Kidney (tissue), 14 donors: Measurements from ENCODE around the gene GDF9. TPM values are rescaled to one million over a fixed set of nuclear protein-coding genes. Genes with fewer than 3 reads are reported as not detected.

ENCODE experiments used
- DNase-seq, 5 donors: peaks; one replicate each; pipeline ENCODE4 v3.0.0-alpha.2; 2013 to 2020
- FAIRE-seq: peaks from 2 replicates; lab custom pipeline; 2012; peaks lifted over from hg19 to GRCh38; lab: Jason Lieb, UNC
- H3K27ac ChIP-seq, 2 donors: one replicate each; pipeline ENCODE4 v1.7.0; 2013; ENCODE audit warnings: low read depth in 2 of 2, low read length in 2 of 2, inconsistent platforms in 1 of 2
- H3K27me3 ChIP-seq: one replicate; pipeline ENCODE4 v1.7.1; 2013; ENCODE audit warnings: low read length, inconsistent platforms; ENCODE audit not compliant: control insufficient read depth, insufficient read depth
- H3K36me3 ChIP-seq, 3 donors: one replicate each; pipeline versions ENCODE4 v1.7.0 to v1.7.1; 2013; ENCODE audit warnings: low read length in 3 of 3, control low read depth in 1 of 3, inconsistent platforms in 1 of 3; ENCODE audit not compliant: insufficient read depth in 3 of 3, control insufficient read depth in 2 of 3
- H3K4me1 ChIP-seq, 3 donors: one replicate each; pipeline versions ENCODE4 v1.7.0 to v1.7.1; 2013; ENCODE audit warnings: low read length in 3 of 3, inconsistent platforms in 1 of 3, low read depth in 1 of 3; ENCODE audit not compliant: control insufficient read depth in 2 of 3, insufficient read depth in 2 of 3
- H3K4me3 ChIP-seq, 3 donors: one replicate each; pipeline versions ENCODE4 v1.7.0 to v1.8.1; 2013; ENCODE audit warnings: low read length in 3 of 3, control low read depth in 1 of 3, inconsistent platforms in 1 of 3
- H3K9ac ChIP-seq, 3 donors: one replicate each; pipeline versions ENCODE4 v1.7.0 to v1.7.1; 2013; ENCODE audit warnings: low read length in 3 of 3, control low read depth in 1 of 3, inconsistent platforms in 1 of 3
- H3K9me3 ChIP-seq, 3 donors: one replicate each; pipeline versions ENCODE4 v1.7.0 to v1.7.1; 2013; ENCODE audit warnings: low read length in 3 of 3, control low read depth in 1 of 3, inconsistent platforms in 1 of 3; ENCODE audit not compliant: control insufficient read depth in 2 of 3, insufficient read depth in 1 of 3
- CTCF ChIP-seq: IDR thresholded peaks from 3 replicates; pipeline ENCODE4 v1.5.1; 2012; ENCODE audit warnings: mild to moderate bottlenecking, moderate library complexity, borderline replicate concordance; ENCODE audit not compliant: insufficient read depth; ENCODE audit errors: extremely low read depth
- intact Hi-C: fragments of 100-400 bp; cut with DNase I; formaldehyde crosslinking; loops from one replicate; pipeline ENCODE4 v1.11.1; 2022
- polyA plus RNA-seq: library from polyadenylated mRNA; stranded (reverse); fragments of 350-450 nt; fragmentation: Illumina TruSeq; extraction: RNeasy Lipid Tissue Mini Kit (QIAGEN cat#74804); gene quantifications from one replicate; pipeline ENCODE4 v1.2.3, GENCODE V29; 2014; ENCODE audit warnings: low read depth, low replicate concordance; ENCODE audit not compliant: insufficient read depth
- total RNA-seq: library from RNA; stranded (reverse); fragmentation: NEBNext Ultra II Directional; extraction: Animal tissue kit (Norgen Biotek cat#: 25700); gene quantifications from one replicate; pipeline ENCODE4 v1.2.1, GENCODE V29; 2021
- donor health status: control.
- donor health status: control.
- donor health status: control.
- donor health status: control.
- donor health status: control.
- donor health status: DM: yes; HTN: yes; CAD: no.
- donor health status: Normal renal cell carcinoma (clear cell type).

The GDF9 gene
- total and polyA plus RNA-seq, 2 donors from 2014 or later: 0.88 TPM

GRCh38 chr5:132814503-132815294 is 51.6 kb downstream of the GDF9 start:
- intact Hi-C loops: no loop called here
- Histone ChIP-seq H3K4me3 (no peak overlapping the region), H3K27me3 (peaks cover 13% of the 10 kb centered on the region), H3K36me3 (no peaks in the 10 kb centered on the region), H3K9ac (no peak overlapping the region), H3K9me3 (no peaks in the 10 kb centered on the region), H3K27ac (no peak overlapping the region), H3K4me1 (peaks cover 0 to 2% (median 0%) of the 10 kb centered on the region in 3 donors)
- no peak for TF ChIP-seq CTCF
- DNase-seq (peak in 2 of 5 donors; percentile 60 to 73), FAIRE-seq (no peak)

- Histone ChIP-seq H3K9me3 (no peaks in the 10 kb centered on the region), H3K4me1 (peaks cover 0 to 2% (median 0%) of the 10 kb centered on the region in 3 donors), H3K9ac (peak overlapping the region in 1 of 3 donors; percentile 34), H3K4me3 (peak overlapping the region in 1 of 3 donors; percentile 56), H3K36me3 (no peaks in the 10 kb centered on the region), H3K27me3 (peaks cover 13% of the 10 kb centered on the region), H3K27ac (peak overlapping the region; percentile 32 to 76)
- TF ChIP-seq CTCF: no peak
- no peak for FAIRE-seq
- peak; percentile 53 to 78 (median 58) for DNase-seq
- intact Hi-C loops: no loop called here
Observed at GRCh38 chr5:132813599-132814502, 52.4 kb downstream of the GDF9 start.

GRCh38 chr5:132812781-132813598 is 53.3 kb downstream of the GDF9 start, which contains the start of gene SOWAHA:
TSS of gene SOWAHA (plus strand) at chr5:132813302. CDS start at chr5:132813622, 320 bp downstream.
- intact Hi-C loops: no loop called here

More at GRCh38 chr5:132812781-132813598, 53.3 kb downstream of the GDF9 start, which contains the start of gene SOWAHA:
- H3K27ac ChIP-seq: peak within 1 kb of the TSS; percentile 32 to 76
- FAIRE-seq (no peak), DNase-seq (peak; percentile 63 to 80 (median 79))
- H3K36me3 ChIP-seq: no peaks in the 10 kb centered on the region
- peak within 1 kb of the TSS in 2 of 3 donors; percentile 19 to 56 for H3K4me3 ChIP-seq
- TF ChIP-seq CTCF: no peak
- H3K9ac ChIP-seq: peak within 1 kb of the TSS in 2 of 3 donors; percentile 15 to 34
- H3K27me3 ChIP-seq: peaks cover 13% of the 10 kb centered on the region
- H3K9me3 ChIP-seq: no peaks in the 10 kb centered on the region
- peaks cover 0 to 2% (median 0%) of the 10 kb centered on the region in 3 donors for H3K4me1 ChIP-seq
